HFF-Myc (cell line): ENCODE results near the gene SPIB.

Source experiments
- DNase-seq: peaks from one replicate; pipeline ENCODE4 v3.0.0-alpha.2; 2011; ENCODE audit warnings: low read depth; ENCODE audit errors: extremely low read depth
- H3K4me3 ChIP-seq: replicated peaks from 2 replicates; pipeline ENCODE4 v1.5.1; 2011; ENCODE audit warnings: low read depth, mild to moderate bottlenecking, control low read depth, low read length
- TF ChIP-seq, protein P1 (sequence below): IDR thresholded peaks from 2 replicates; pipeline ENCODE4 v1.5.1; 2012; ENCODE audit warnings: mild to moderate bottlenecking, low read depth, low read length, control low read depth; ENCODE audit errors: missing control alignments

Gene SPIB

DNA sequence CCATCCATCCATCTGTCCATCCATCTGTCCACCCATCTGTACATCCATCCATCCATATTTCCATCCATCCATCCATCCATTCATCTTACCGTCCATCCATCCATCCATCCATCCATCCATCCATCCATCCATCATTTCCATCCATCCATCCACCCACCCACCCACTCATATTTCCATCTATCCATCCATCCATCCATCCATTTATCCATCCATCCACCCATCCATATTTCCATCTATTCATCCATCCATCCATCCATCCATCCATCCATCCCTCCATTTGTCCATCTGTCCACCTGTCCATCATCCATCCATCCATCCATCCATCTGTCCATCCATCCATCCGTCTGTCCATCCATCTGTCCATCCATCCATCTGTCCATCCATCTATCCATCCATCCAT, 37.3 kb downstream of the SPIB start:
- H3K4me3 ChIP-seq = no peak overlapping the region
- TF ChIP-seq, protein P1, sequence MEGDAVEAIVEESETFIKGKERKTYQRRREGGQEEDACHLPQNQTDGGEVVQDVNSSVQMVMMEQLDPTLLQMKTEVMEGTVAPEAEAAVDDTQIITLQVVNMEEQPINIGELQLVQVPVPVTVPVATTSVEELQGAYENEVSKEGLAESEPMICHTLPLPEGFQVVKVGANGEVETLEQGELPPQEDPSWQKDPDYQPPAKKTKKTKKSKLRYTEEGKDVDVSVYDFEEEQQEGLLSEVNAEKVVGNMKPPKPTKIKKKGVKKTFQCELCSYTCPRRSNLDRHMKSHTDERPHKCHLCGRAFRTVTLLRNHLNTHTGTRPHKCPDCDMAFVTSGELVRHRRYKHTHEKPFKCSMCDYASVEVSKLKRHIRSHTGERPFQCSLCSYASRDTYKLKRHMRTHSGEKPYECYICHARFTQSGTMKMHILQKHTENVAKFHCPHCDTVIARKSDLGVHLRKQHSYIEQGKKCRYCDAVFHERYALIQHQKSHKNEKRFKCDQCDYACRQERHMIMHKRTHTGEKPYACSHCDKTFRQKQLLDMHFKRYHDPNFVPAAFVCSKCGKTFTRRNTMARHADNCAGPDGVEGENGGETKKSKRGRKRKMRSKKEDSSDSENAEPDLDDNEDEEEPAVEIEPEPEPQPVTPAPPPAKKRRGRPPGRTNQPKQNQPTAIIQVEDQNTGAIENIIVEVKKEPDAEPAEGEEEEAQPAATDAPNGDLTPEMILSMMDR = no peak
- DNase-seq = no peak

DNA sequence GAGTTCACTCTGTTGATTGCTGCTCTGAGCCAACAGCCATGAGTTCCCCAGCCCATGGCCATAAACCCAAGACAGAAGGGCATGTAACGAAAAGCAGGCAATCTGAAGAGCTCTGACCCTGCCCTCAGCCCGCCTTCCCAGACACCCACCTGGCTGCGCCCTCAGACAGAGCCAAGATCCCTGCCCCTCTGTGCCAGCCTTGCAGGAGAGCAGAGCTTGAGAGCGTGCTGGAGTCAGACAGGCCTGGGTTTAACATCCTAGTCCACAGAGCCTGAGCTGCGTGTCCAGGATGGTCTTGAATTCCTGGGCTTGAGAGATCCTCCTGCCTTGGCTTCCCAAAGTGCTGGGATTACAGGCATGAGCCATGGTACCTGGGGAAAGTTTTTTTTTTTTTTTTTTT, 38.6 kb downstream of the SPIB start:
- DNase-seq = no peak
- TF ChIP-seq, protein P1 = no peak
- no peak overlapping the region for H3K4me3 ChIP-seq

DNA sequence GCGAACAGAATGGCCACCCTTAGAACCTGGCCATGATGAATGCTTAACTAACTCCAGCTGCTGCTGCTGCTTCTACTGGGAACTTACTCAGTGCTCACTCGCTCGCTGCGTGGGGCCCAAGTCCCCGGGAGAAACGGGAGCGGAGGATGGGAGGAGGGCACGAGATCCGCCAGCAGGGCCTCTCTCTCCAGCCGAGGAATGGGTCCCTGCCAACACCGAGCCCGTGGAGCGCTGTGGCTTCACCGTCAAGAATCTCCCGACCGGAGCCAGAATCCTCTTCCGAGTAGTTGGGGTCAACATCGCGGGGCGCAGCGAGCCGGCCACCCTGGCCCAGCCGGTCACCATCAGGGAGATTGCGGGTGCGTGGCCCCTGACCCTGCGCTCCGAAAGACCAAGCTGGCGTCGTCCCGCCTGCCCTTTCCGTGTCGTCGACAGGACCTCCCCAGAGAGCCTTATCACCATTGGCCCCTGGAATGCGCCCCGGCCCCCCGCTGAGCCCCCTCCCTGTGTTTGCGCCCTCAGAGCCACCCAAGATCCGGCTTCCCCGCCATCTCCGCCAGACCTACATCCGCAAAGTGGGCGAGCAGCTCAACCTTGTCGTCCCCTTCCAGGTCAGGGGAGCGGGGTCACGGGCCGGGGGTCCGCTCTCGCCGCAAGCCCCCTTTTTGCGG, 39.8 kb downstream of the SPIB start:
- no peak for DNase-seq
- no peak overlapping the region for H3K4me3 ChIP-seq
- TF ChIP-seq, protein P1 = no peak

GRCh38 chr19:50459067-50459456, 40.3 kb downstream of the SPIB start:
- TF ChIP-seq, protein P1 = no peak
- DNase-seq = no peak
- no peak overlapping the region for H3K4me3 ChIP-seq

- H3K4me3 ChIP-seq = no peak overlapping the region
- no peak for DNase-seq
- TF ChIP-seq, protein P1 = no peak
Observed at GRCh38 chr19:50459638-50460037, 40.9 kb downstream of the SPIB start.

DNA sequence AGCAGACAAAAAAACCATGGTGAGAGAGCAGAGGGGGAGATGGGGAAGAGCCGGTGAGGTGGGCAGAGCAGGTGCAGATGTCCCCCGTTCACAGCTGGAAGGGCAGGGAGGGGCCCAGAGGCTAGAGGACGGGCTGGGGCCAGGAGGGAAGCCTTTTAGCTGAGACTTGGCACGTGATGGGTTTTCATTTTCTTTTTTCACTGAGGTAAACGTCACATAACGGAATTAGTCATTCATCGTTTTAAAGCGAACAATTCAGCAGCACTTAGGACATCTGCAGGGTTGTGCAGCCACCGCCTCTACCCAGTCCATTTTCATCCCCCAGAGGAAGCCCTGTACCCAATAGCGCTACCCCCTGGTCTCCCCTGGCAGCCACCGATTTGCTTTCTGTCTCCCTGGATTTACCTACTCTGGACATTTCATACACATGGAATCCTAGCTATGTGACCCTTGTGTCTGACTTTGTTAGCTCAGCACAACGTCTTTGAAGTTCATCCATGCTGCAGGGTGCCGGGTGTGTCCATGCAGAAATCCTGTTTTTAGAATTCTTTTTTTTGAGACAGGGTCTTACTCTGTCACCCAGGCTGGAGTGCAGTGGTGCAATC, 41.5 kb downstream of the SPIB start:
- DNase-seq = no peak
- H3K4me3 ChIP-seq = no peak overlapping the region
- TF ChIP-seq, protein P1 = peak; percentile 2
